HL-60 (cell line): Measurements from ENCODE around the gene NRP2.

Experiments
- CTCF ChIP-seq: IDR thresholded peaks from one replicate; pipeline ENCODE4 v1.5.1; 2011; ENCODE audit warnings: low read length, control low read depth, inconsistent platforms; ENCODE audit not compliant: insufficient read depth
- POLR2AphosphoS5 ChIP-seq: IDR thresholded peaks from 2 replicates; pipeline ENCODE4 v1.6.1; 2012; ENCODE audit warnings: low read depth

GRCh38 chr2:205762881-205763280, 80.6 kb downstream of the NRP2 start:
- no peak for TF ChIP-seq CTCF
- no peak for TF ChIP-seq POLR2AphosphoS5
